Activated CD4-positive, alpha-beta memory T cell treated with anti-CD3 and anti-CD28 coated beads, Interleukin-2, amount 10 ng/mL, durations not matched to agents 7 days and 5 days (primary cell): ENCODE measurements around the gene ADGRA1. TPM values are rescaled to one million over a fixed set of nuclear protein-coding genes. Genes with fewer than 3 reads are reported as not detected.
"Not testable (repeated sequence)": the region's sequence is repeated elsewhere in the genome, so short reads cannot be mapped to it uniquely, and the experiment has no call there.

Experiments used
- CTCF ChIA-PET: fragments of 350-600 bp; sonication (Branson Sonifier 250); formaldehyde crosslinking; loops from one replicate; lab custom pipeline; 2021; ENCODE audit warnings: antibody characterized with exemption, inconsistent platforms; lab: Charles Lee
- POLR2A ChIA-PET: fragments of 350-600 bp; sonication (Branson Sonifier 250); formaldehyde crosslinking; loops from one replicate; lab custom pipeline; 2021; ENCODE audit warnings: antibody characterized with exemption; lab: Charles Lee
- DNase-seq: peaks from one replicate; pipeline ENCODE4 v3.0.0-alpha.2; 2020
- H3K27ac Mint-ChIP-seq: one replicate; pipeline ENCODE4 v1.8.0; 2021; ENCODE audit warnings: mild to moderate bottlenecking, mixed read lengths
- H3K27me3 Mint-ChIP-seq: one replicate; pipeline ENCODE4 v1.8.0; 2021; ENCODE audit warnings: mixed read lengths
- H3K36me3 Mint-ChIP-seq: one replicate; pipeline ENCODE4 v1.8.0; 2021; ENCODE audit warnings: low read depth, mixed read lengths
- H3K4me1 Mint-ChIP-seq: one replicate; pipeline ENCODE4 v1.8.0; 2021; ENCODE audit warnings: mixed read lengths
- H3K4me3 Mint-ChIP-seq: one replicate; pipeline ENCODE4 v1.8.0; 2021; ENCODE audit warnings: mild to moderate bottlenecking, mixed read lengths
- H3K9me3 Mint-ChIP-seq: one replicate; pipeline ENCODE4 v1.8.0; 2021; ENCODE audit warnings: mixed read lengths
- total RNA-seq, 2 experiments: library from RNA; stranded (reverse); gene quantifications; one replicate each; pipeline ENCODE4 v1.2.3, GENCODE V29; 2021

ADGRA1 gene
- total RNA-seq, 2 experiments from 2014 or later, result not detected

DNA sequence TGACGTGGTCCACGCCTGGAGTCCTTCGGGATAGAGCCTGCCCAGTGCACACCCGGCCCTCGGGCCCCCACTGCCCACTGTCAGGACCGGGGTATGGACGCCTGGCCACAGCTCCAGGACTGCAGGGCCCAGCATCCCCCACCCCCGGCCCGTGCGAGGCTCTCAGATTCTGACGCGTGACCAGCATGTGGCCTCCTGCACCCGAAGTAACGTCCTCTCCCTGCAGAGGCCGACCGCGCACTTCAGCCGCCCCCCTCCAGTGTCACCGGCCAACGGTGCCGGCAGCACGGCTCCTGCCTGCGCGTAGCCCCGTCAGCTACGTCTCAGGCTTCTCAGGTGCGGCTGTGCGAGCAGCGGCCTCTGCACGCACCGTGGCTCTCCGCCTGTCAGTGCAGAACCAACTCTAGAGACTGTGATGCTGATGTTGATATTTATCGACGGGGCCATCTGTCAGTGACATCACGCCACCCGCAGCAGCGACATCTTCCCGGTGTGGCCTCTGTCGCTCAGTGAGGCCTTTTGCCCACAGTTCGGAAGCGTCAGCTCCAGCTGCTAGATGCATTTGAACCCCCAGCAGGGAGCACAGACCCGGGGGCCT is 40.1 kb upstream of the ADGRA1 start:
- Mint-ChIP-seq H3K27ac (no peak overlapping the region), H3K9me3 (no peaks in the 10 kb centered on the region), H3K4me1 (no peaks in the 10 kb centered on the region), H3K36me3 (no peaks in the 10 kb centered on the region), H3K27me3 (no peaks in the 10 kb centered on the region), H3K4me3 (no peak overlapping the region)
- no peak for DNase-seq
- POLR2A ChIA-PET, result no interaction called here
- CTCF ChIA-PET, result no interaction called here

DNA sequence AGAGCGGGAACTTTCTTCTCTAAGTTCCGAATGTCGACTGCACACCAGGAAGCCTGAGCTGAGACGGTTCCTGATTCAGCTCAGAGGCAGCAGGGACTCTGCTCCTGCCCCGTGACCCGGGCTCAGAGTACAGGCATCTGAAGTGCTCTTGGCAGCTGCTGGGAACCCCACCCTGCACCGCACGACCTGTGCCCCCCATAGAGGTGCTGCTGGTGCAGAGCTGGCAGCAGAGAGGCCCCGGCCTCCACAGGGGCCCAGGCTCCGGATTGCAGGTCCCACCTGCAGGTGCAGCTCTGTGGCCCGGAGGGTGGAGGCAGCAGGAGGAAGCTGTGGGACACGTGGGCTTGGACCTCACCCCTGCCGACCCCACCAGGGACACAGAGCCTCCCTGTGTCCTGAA is 39.5 kb upstream of the ADGRA1 start:
- ChIA-PET POLR2A (no interaction called here), CTCF (no interaction called here)
- H3K9me3 Mint-ChIP-seq, result no peaks in the 10 kb centered on the region
- no peak overlapping the region for H3K27ac Mint-ChIP-seq
- H3K4me1 Mint-ChIP-seq, result no peaks in the 10 kb centered on the region
- no peak for DNase-seq
- no peak overlapping the region for H3K4me3 Mint-ChIP-seq
- no peaks in the 10 kb centered on the region for H3K27me3 Mint-ChIP-seq
- H3K36me3 Mint-ChIP-seq, result no peaks in the 10 kb centered on the region

DNA sequence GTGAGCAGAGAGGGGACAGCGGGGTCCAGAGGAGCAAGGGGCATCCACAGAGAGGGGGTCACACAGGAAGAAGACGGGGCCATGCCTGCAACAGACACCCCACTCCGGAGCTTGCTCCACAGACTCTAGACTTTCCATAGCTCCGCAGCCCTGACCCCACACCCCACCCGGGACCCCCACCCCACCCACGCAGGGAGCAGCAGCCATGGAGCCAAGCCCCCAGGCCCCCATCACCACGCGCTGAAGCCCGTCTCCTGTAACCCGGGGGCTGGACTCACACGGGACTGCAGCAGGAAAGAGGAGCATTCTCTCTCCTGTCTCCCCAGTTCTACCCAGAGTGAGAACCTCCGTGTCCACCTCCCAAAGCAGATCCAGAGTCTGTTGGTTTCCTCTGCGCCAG is 38.8 kb upstream of the ADGRA1 start:
- Mint-ChIP-seq H3K27me3 (no peaks in the 10 kb centered on the region), H3K27ac (no peak overlapping the region), H3K36me3 (no peaks in the 10 kb centered on the region), H3K4me1 (no peaks in the 10 kb centered on the region), H3K4me3 (no peak overlapping the region), H3K9me3 (no peaks in the 10 kb centered on the region)
- DNase-seq, result no peak
- ChIA-PET POLR2A (no interaction called here), CTCF (no interaction called here)

GRCh38 chr10:133049639-133050038 is 38.1 kb upstream of the ADGRA1 start:
- CTCF ChIA-PET, result no interaction called here
- Mint-ChIP-seq H3K9me3 (no peaks in the 10 kb centered on the region), H3K4me3 (no peak overlapping the region), H3K27ac (no peak overlapping the region), H3K4me1 (no peaks in the 10 kb centered on the region), H3K36me3 (no peaks in the 10 kb centered on the region), H3K27me3 (no peaks in the 10 kb centered on the region)
- POLR2A ChIA-PET, result no interaction called here
- no peak for DNase-seq

- Mint-ChIP-seq H3K9me3 (no peaks in the 10 kb centered on the region), H3K4me3 (no peak overlapping the region), H3K36me3 (no peaks in the 10 kb centered on the region), H3K4me1 (no peaks in the 10 kb centered on the region), H3K27me3 (no peaks in the 10 kb centered on the region), H3K27ac (no peak overlapping the region)
- no peak for DNase-seq
- ChIA-PET POLR2A (no interaction called here), CTCF (no interaction called here)
Measured at GRCh38 chr10:133050371-133050770, 37.4 kb upstream of the ADGRA1 start.

DNA sequence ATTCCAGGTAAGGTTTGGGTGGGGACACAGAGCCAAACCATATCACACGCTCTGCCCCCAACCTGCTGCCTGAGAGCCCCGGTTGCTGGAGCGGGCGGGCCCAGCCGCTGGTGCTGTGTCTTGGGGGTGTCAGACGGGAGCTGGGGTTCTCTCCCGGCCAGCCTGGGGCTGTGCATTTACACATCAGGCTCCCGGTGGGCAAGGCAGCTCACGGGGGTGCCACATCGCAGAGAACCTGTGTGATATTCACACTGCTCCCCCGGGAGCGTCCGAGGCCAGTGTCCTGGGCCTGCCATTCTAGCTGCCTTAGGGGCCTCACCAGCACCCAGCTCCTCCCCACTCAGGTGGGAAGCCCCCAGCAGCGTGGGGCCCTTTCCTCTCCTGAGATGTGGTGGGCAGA is 35.6 kb upstream of the ADGRA1 start:
- Mint-ChIP-seq H3K4me3 (no peak overlapping the region), H3K9me3 (no peaks in the 10 kb centered on the region), H3K4me1 (no peaks in the 10 kb centered on the region), H3K36me3 (no peaks in the 10 kb centered on the region), H3K27ac (no peak overlapping the region), H3K27me3 (no peaks in the 10 kb centered on the region)
- POLR2A ChIA-PET, result no interaction called here
- DNase-seq, result no peak
- CTCF ChIA-PET, result no interaction called here

- H3K4me1 Mint-ChIP-seq, H3K36me3 Mint-ChIP-seq, POLR2A ChIA-PET, H3K27ac Mint-ChIP-seq, DNase-seq, CTCF ChIA-PET, H3K27me3 Mint-ChIP-seq, H3K9me3 Mint-ChIP-seq, H3K4me3 Mint-ChIP-seq: not testable (repeated sequence)
Measured at GRCh38 chr10:133053527-133054133, 34.1 kb upstream of the ADGRA1 start.

DNA sequence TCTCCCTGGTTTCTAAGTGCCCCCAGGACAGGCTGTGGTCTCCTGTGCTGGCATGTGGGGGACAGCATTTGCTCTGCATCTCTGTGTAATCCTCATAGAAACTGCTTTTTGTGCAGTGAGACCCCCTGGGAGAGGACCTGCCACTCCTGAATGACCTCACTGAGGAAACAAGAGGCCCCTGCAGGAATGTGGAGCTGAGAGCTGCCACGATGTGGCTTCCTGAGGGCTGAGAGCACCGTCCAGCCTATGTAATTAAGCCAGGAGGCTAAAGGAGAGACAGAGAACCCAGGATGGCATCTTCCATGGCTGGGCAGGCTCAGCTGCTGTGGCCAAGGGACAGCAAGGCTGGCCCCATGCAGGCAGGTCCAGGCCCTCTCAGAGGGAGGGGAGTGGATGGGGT is 32.3 kb upstream of the ADGRA1 start:
- Mint-ChIP-seq H3K9me3 (no peaks in the 10 kb centered on the region), H3K36me3 (no peaks in the 10 kb centered on the region), H3K4me1 (peaks cover 14% of the 10 kb centered on the region), H3K27me3 (no peaks in the 10 kb centered on the region), H3K27ac (no peak overlapping the region), H3K4me3 (no peak overlapping the region)
- CTCF ChIA-PET, result no interaction called here
- POLR2A ChIA-PET, result no interaction called here
- no peak for DNase-seq

GRCh38 chr10:133056001-133056400 is 31.7 kb upstream of the ADGRA1 start:
- Mint-ChIP-seq H3K27ac (no peak overlapping the region), H3K36me3 (no peaks in the 10 kb centered on the region), H3K27me3 (no peaks in the 10 kb centered on the region), H3K9me3 (no peaks in the 10 kb centered on the region), H3K4me1 (peaks cover 14% of the 10 kb centered on the region), H3K4me3 (no peak overlapping the region)
- no peak for DNase-seq
- ChIA-PET POLR2A (no interaction called here), CTCF (no interaction called here)

GRCh38 chr10:133056651-133057178 is 31.0 kb upstream of the ADGRA1 start:
- H3K4me3 Mint-ChIP-seq, result no peak overlapping the region
- no peak for DNase-seq
- no peaks in the 10 kb centered on the region for H3K27me3 Mint-ChIP-seq
- H3K4me1 Mint-ChIP-seq, result peaks cover 14% of the 10 kb centered on the region
- ChIA-PET CTCF (no interaction called here), POLR2A (no interaction called here)
- H3K36me3 Mint-ChIP-seq, result no peaks in the 10 kb centered on the region
- H3K9me3 Mint-ChIP-seq, result no peaks in the 10 kb centered on the region
- no peak overlapping the region for H3K27ac Mint-ChIP-seq

DNA sequence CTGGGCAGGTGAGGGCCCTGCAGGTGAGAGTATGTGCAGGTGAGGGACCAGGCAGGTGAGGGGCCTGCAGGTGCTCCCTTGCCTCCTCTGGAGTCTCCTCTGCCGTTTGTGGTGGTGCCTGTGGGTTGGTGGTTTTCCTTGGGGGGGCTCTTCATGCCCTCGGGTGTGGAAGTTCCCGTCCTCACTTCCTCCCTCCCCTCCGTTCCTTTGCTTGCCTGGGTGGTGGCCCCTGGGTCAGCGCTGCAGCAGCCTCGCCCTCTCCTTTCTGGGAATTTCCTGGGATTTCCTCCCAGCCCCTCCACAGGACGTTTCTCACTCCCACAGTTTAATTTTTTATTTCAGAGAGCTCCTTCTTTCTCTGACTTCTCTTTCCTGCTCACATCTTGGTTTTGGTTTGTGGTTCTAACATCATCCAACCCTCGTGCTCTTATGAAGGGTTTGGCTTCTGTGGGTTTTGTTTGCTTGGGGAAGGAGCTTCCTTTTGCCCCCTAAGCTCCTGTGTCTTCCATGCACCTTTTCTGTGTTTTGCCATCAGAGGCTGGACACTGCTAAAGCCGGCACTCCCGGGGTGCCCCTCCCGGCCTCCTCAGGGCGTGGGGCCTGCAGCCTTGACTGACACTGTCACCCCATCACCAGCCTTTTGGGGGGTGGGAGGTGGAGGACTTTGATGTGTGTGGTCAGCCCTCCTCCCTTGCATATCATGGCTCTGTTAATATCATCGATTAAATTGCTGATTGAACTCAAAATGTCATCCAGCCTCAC is 29.2 kb upstream of the ADGRA1 start:
- H3K27ac Mint-ChIP-seq, result no peak overlapping the region
- no peak overlapping the region for H3K4me3 Mint-ChIP-seq
- no peaks in the 10 kb centered on the region for H3K27me3 Mint-ChIP-seq
- CTCF ChIA-PET, result no interaction called here
- no peaks in the 10 kb centered on the region for H3K36me3 Mint-ChIP-seq
- peaks cover 14% of the 10 kb centered on the region for H3K4me1 Mint-ChIP-seq
- H3K9me3 Mint-ChIP-seq, result no peaks in the 10 kb centered on the region
- POLR2A ChIA-PET, result no interaction called here
- no peak for DNase-seq

DNA sequence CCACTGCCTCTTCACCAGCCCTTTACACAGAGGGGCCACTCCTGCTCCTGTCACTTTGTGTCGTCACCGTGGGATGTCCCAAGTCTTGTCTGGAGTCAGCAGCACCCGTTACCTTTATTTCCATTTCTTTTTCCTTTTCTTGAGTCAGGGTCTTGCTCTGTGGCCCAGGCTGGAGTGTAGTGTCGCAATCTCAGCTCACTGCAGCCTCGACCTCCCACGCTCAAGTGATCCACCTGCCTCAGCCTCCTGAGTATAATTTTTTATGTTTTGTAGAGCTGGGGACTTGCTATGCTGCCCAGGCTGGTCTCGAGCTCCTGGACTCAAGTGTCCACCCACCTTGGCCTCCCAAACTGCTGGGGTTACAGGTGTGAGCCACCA is 28.6 kb upstream of the ADGRA1 start:
- CTCF ChIA-PET, result no interaction called here
- Mint-ChIP-seq H3K27me3 (no peaks in the 10 kb centered on the region), H3K9me3 (no peaks in the 10 kb centered on the region), H3K27ac (no peak overlapping the region), H3K4me1 (peaks cover 14% of the 10 kb centered on the region), H3K4me3 (no peak overlapping the region), H3K36me3 (no peaks in the 10 kb centered on the region)
- no peak for DNase-seq
- POLR2A ChIA-PET, result no interaction called here

DNA sequence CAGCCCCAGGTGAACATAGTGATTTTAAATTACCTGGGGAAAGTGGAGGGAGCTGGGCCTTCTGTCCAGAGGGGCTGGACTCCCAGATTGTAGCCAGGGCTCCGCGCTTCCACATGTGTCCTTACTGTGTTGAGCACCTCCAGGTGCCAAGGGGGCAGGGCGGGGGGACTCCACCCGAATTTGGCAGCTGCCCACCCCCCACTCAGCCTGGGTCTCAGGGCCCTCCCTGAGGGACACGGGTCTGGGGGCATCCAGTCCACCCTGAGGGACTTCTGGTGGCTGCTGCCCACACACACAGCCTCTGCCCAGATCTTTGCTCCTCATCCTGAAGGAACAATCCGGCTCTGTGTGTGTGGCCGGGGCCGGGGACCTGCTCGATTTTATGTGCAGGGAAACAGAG is 28.2 kb upstream of the ADGRA1 start:
- Mint-ChIP-seq H3K27me3 (no peaks in the 10 kb centered on the region), H3K27ac (no peak overlapping the region), H3K36me3 (no peaks in the 10 kb centered on the region), H3K4me3 (no peak overlapping the region), H3K9me3 (no peaks in the 10 kb centered on the region), H3K4me1 (peaks cover 14% of the 10 kb centered on the region)
- ChIA-PET CTCF (no interaction called here), POLR2A (no interaction called here)
- DNase-seq, result no peak

DNA sequence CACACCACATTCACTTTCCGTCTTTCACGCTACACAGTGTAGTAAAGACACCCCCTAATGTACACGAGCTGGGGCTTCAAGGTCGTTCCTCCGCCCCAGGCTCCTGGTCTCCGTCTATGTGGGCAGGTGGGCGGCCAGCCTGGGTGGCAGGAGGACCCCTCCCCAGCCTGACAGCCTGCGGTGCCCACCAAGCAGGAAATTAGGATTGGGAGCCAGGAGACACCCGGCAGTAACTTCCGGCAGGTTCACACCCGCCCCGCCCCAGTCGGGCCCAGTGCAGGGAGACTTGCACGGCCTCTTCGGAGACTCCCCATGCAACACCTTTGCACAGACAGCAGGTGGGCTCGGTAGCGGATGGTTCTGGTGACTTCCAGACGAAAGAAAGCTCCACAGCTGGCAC is 27.7 kb upstream of the ADGRA1 start:
- Mint-ChIP-seq H3K9me3 (no peaks in the 10 kb centered on the region), H3K27me3 (no peaks in the 10 kb centered on the region), H3K4me3 (no peak overlapping the region), H3K36me3 (no peaks in the 10 kb centered on the region), H3K4me1 (peaks cover 14% of the 10 kb centered on the region), H3K27ac (no peak overlapping the region)
- CTCF ChIA-PET, result no interaction called here
- no peak for DNase-seq
- POLR2A ChIA-PET, result no interaction called here
